Left lobe of liver (tissue), 2 donors: ENCODE measurements around the gene DLG4. TPM values are rescaled to one million over a fixed set of nuclear protein-coding genes. Genes with fewer than 3 reads are reported as not detected.
"Not testable (repeated sequence)": the region's sequence is repeated elsewhere in the genome, so short reads cannot be mapped to it uniquely, and the experiment has no call there.

Source experiments
- ATAC-seq: fragments of 200-7000 bp; cut with Tn5 transposase; one replicate; pipeline ENCODE4 v1.9.1; 2020; ENCODE audit warnings: mild to moderate bottlenecking, moderate library complexity
- DNase-seq: peaks from one replicate; pipeline ENCODE4 v3.0.0-alpha.2; 2020; ENCODE audit warnings: low spot score
- total RNA-seq: library from RNA; stranded (reverse); gene quantifications from one replicate; pipeline ENCODE4 v1.2.1, GENCODE V29; 2021
- donor health status: DM: no; HTN: no; CAD: no; lungs with moderate emphysema.
- donor health status: DM: no; HTN: yes; CAD: no.

The DLG4 gene
- total RNA-seq, 1 donor from 2014 or later, result 5.5 TPM

- no peak for DNase-seq
- ATAC-seq, result no peak
Observed at GRCh38 chr17:7249830-7250229, 30.2 kb upstream of the DLG4 start.

- DNase-seq (no peak), ATAC-seq (no peak)
Observed at GRCh38 chr17:7249214-7249613, 29.6 kb upstream of the DLG4 start.

GRCh38 chr17:7248796-7249195 is 29.2 kb upstream of the DLG4 start:
- DNase-seq (no peak), ATAC-seq (no peak)

GRCh38 chr17:7246779-7247178 is 27.1 kb upstream of the DLG4 start:
- no peak for DNase-seq
- ATAC-seq, result no peak

- not testable (repeated sequence) for ATAC-seq
- peak; percentile 47 for DNase-seq
Observed at GRCh38 chr17:7243838-7244237, 24.2 kb upstream of the DLG4 start.

GRCh38 chr17:7243453-7243729 is 23.8 kb upstream of the DLG4 start:
- ATAC-seq (no peak), DNase-seq (no peak)

- peak; percentile 61 for ATAC-seq
- peak; percentile 97 for DNase-seq
Observed at GRCh38 chr17:7242717-7243452, 23.2 kb upstream of the DLG4 start.

- peak; percentile 63 for ATAC-seq
- peak; percentile 95 for DNase-seq
Observed at GRCh38 chr17:7241783-7242716, 22.4 kb upstream of the DLG4 start, which contains the start of gene GABARAP. GABARAP (minus strand) TSS chr17:7242449; CDS start chr17:7242330, 119 bp downstream.

- DNase-seq, result no peak
- no peak for ATAC-seq
Observed at GRCh38 chr17:7241090-7241733, 21.6 kb upstream of the DLG4 start.

- ATAC-seq (no peak), DNase-seq (no peak)
Observed at GRCh38 chr17:7240375-7240774, 20.7 kb upstream of the DLG4 start.

GRCh38 chr17:7239091-7240027 is 19.7 kb upstream of the DLG4 start, which contains the start of gene PHF23:
PHF23 (minus strand) TSS chr17:7239457; CDS start chr17:7239279, 178 bp downstream.
- peak; percentile 99 for DNase-seq
- ATAC-seq, result peak; percentile 72

- DNase-seq, result no peak
- no peak for ATAC-seq
Observed at GRCh38 chr17:7238420-7239090, 18.9 kb upstream of the DLG4 start.

GRCh38 chr17:7237761-7238419 is 18.3 kb upstream of the DLG4 start:
- ATAC-seq, result peak; percentile 29

GRCh38 chr17:7237266-7237760 is 17.7 kb upstream of the DLG4 start:
- ATAC-seq (no peak), DNase-seq (no peak)

More at GRCh38 chr17:7237761-7238419, 18.3 kb upstream of the DLG4 start:
- peak; percentile 86 for DNase-seq

- ATAC-seq, result no peak
- no peak for DNase-seq
Observed at GRCh38 chr17:7236808-7237207, 17.2 kb upstream of the DLG4 start.

GRCh38 chr17:7235693-7236665 is 16.3 kb upstream of the DLG4 start:
- DNase-seq (no peak), ATAC-seq (no peak)

GRCh38 chr17:7234083-7234951 is 14.7 kb upstream of the DLG4 start, which contains the start of gene DVL2:
DVL2 (minus strand) TSS chr17:7234517; CDS start chr17:7234262, 255 bp downstream.
- peak; percentile 65 for ATAC-seq

More at GRCh38 chr17:7234083-7234951, 14.7 kb upstream of the DLG4 start, which contains the start of gene DVL2:
- peak; percentile 97 for DNase-seq
